Measurements from ENCODE around the gene TGIF2LY.
"Not testable (repeated sequence)": the region's sequence is repeated elsewhere in the genome, so short reads cannot be mapped to it uniquely, and the experiment has no call there.

The TGIF2LY gene

GRCh38 chrY:3578767-3579166 lies at the start of gene TGIF2LY:
TGIF2LY (plus strand) TSS chrY:3579067; CDS start chrY:3579245, 178 bp downstream.
- not testable (repeated sequence) for DNase-seq (ENCODE audit: low read depth)
